ENCODE data around the gene ARHGAP44. TPM values are rescaled to one million over a fixed set of nuclear protein-coding genes. Genes with fewer than 3 reads are reported as not detected.

ARHGAP44 gene
- total and polyA plus RNA-seq, 7 donors: 0.59 to 3.4 (median 1.7) TPM

DNA sequence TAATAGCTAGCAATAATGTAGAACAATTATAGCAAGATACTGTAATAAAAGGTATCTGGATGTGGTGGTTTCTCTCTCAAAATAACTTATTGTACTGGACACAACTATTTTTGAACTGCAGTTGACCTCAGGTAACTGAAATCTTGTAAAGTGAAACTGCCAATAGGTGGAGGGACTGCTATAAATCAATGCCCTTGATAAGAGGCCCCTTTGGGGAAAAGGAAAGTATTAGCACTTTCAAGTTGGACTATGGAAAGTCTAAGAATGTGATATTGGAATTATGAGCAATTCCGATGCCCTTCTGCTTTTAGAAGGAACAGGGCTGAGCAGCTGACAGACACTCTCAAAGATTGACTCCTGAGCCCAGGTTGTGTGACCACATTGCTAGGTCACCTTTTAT, 44.5 kb upstream of the ARHGAP44 start:
- TF ChIP-seq, protein P1, sequence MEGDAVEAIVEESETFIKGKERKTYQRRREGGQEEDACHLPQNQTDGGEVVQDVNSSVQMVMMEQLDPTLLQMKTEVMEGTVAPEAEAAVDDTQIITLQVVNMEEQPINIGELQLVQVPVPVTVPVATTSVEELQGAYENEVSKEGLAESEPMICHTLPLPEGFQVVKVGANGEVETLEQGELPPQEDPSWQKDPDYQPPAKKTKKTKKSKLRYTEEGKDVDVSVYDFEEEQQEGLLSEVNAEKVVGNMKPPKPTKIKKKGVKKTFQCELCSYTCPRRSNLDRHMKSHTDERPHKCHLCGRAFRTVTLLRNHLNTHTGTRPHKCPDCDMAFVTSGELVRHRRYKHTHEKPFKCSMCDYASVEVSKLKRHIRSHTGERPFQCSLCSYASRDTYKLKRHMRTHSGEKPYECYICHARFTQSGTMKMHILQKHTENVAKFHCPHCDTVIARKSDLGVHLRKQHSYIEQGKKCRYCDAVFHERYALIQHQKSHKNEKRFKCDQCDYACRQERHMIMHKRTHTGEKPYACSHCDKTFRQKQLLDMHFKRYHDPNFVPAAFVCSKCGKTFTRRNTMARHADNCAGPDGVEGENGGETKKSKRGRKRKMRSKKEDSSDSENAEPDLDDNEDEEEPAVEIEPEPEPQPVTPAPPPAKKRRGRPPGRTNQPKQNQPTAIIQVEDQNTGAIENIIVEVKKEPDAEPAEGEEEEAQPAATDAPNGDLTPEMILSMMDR (IDR thresholded peaks at IDR 0.05): no peak
- no peaks in the 10 kb centered on the region for H3K4me1 ChIP-seq
- H3K9me3 ChIP-seq: no peaks in the 10 kb centered on the region
- 77 to 89% (median 82%) methylated on average over 1 of the region's 1 CpG for WGBS, 3 donors
- ATAC-seq: no peak
- no peak for DNase-seq
- no peaks in the 10 kb centered on the region for H3K36me3 ChIP-seq (ENCODE audit: insufficient read depth in 1 of 2, low read depth in 1 of 2)
- no peak overlapping the region for H3K4me3 ChIP-seq
- H3K27me3 ChIP-seq (ENCODE audit: insufficient read depth in 3 of 3, low read length in 2 of 3): no peaks in the 10 kb centered on the region
- no peak overlapping the region for H3K27ac ChIP-seq
- intact Hi-C loops (cut with DNase I): no loop called here

DNA sequence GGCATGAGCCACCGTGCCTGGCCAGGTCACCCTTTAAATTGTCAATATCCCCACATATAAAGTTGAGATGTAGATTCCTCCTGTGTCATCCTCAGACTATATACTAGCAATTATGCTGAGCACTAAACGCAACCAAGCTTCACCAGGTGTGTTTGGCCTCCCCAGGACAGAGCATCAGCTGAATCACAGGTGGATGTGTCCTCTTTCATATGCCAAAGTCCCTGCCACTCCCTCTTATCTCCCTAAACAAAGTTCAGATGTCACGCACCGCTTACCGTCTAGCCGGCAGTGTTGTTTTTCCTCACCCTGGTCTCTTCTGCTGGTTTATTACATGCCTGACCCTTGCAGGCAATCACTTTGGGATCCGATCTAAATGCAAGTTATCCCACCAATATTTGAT, 43.8 kb upstream of the ARHGAP44 start:
- WGBS, 3 donors: 72 to 75% (median 74%) methylated on average over 7 of the region's 7 CpGs
- intact Hi-C loops (cut with DNase I): no loop called here
- no peak overlapping the region for H3K27ac ChIP-seq

DNA sequence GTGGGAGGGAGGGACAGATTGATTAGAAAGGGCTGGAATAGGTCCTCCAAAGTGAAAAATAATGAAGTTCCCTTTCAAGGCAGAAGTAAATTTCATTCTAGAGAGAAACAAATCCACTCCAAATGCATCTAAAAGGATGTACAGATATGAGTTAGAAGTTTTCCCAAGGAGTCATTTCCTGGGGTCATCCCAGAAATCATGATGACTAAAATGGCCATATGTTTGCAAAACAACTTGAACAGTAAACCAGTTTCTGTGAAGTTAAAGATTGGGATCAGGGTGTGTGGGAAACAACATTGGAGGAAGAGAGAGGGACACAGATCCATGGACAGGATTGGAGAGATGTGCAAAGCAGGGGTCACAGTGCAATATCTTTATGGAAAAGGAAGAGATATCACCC, 32.5 kb upstream of the ARHGAP44 start:
- H3K36me3 ChIP-seq (ENCODE audit: insufficient read depth in 1 of 2, low read depth in 1 of 2): no peaks in the 10 kb centered on the region
- DNase-seq (no peak), ATAC-seq (no peak)
- H3K27me3 ChIP-seq (ENCODE audit: insufficient read depth in 3 of 3, low read length in 2 of 3): no peaks in the 10 kb centered on the region
- H3K4me3 ChIP-seq: no peak overlapping the region
- no peaks in the 10 kb centered on the region for H3K9me3 ChIP-seq
- intact Hi-C loops (cut with DNase I): no loop called here
- TF ChIP-seq, protein P1 (IDR thresholded peaks at IDR 0.05): no peak
- no peaks in the 10 kb centered on the region for H3K4me1 ChIP-seq
- H3K27ac ChIP-seq: no peak overlapping the region

More for the DNA sequence above, 43.8 kb upstream of the ARHGAP44 start:
- no peaks in the 10 kb centered on the region for H3K4me1 ChIP-seq
- no peak for DNase-seq
- H3K36me3 ChIP-seq (ENCODE audit: insufficient read depth in 1 of 2, low read depth in 1 of 2): no peaks in the 10 kb centered on the region
- no peak for ATAC-seq
- TF ChIP-seq, protein P1 (IDR thresholded peaks at IDR 0.05): no peak
- H3K9me3 ChIP-seq: no peaks in the 10 kb centered on the region
- no peaks in the 10 kb centered on the region for H3K27me3 ChIP-seq (ENCODE audit: insufficient read depth in 3 of 3, low read length in 2 of 3)
- H3K4me3 ChIP-seq: no peak overlapping the region

DNA sequence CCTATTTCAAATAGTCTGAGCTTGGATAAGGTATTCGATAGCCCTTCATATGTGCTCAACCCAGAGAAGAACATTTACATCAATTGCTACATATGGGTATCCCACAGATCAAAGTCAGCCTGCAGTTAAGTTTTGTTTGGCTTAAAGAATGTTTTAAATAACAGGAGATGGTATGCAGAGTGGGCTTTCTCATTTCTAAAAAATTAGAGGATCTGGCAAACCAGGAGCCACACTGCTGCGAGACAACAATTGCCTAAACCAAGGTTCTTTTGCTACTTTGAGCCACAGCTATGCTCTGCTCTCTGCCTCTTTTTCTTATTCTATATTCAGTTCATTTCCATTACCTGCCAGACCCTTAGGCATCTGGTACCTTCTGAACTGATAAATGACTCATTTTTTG, 30.2 kb upstream of the ARHGAP44 start:
- Histone ChIP-seq H3K36me3 (ENCODE audit: insufficient read depth in 1 of 2, low read depth in 1 of 2) (no peaks in the 10 kb centered on the region), H3K27me3 (ENCODE audit: insufficient read depth in 3 of 3, low read length in 2 of 3) (no peaks in the 10 kb centered on the region), H3K4me3 (no peak overlapping the region), H3K9me3 (no peaks in the 10 kb centered on the region), H3K4me1 (no peaks in the 10 kb centered on the region), H3K27ac (no peak overlapping the region)
- TF ChIP-seq, protein P1 (IDR thresholded peaks at IDR 0.05): no peak
- intact Hi-C loops (cut with DNase I): no loop called here
- no peak for DNase-seq
- WGBS, 3 donors: 41 to 85% (median 71%) methylated on average over 2 of the region's 2 CpGs
- ATAC-seq: no peak

DNA sequence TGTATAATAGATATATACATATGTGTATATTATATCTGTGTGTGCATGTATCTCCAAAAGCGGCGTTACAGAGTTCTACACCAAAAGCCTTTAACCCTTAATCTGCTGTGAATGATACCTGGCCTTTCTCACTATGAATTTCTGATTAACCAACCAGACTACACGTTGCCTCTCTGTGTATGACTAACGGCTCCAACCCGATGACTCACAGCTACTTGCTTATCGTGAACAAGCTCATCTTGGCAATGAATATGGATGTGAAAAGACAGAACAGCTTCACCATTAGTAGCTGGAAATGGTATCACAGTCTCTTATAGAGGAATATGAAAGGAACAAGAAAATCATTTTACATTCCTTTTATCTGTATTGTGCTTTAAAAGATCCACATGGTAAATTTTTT, 23.8 kb upstream of the ARHGAP44 start:
- Histone ChIP-seq H3K27me3 (ENCODE audit: insufficient read depth in 3 of 3, low read length in 2 of 3) (peaks cover 0 to 3% (median 0%) of the 10 kb centered on the region in 3 donors), H3K9me3 (no peaks in the 10 kb centered on the region), H3K27ac (no peak overlapping the region), H3K36me3 (ENCODE audit: insufficient read depth in 1 of 2, low read depth in 1 of 2) (no peaks in the 10 kb centered on the region), H3K4me1 (no peaks in the 10 kb centered on the region), H3K4me3 (no peak overlapping the region)
- intact Hi-C loops (cut with DNase I): no loop called here
- ATAC-seq (no peak), DNase-seq (no peak)
- WGBS, 3 donors: 40 to 52% (median 41%) methylated on average over 6 of the region's 6 CpGs
- TF ChIP-seq, protein P1 (IDR thresholded peaks at IDR 0.05): no peak

Data from psoas muscle (tissue), 8 donors.